Dedifferentiated amniotic fluid mesenchymal stem cell (primary cell): ENCODE results near the gene MACROD1.
"Not testable (repeated sequence)": the region's sequence is repeated elsewhere in the genome, so short reads cannot be mapped to it uniquely, and the experiment has no call there.

Experiments used
- DNase-seq: peaks from one replicate; pipeline ENCODE4 v3.0.0-alpha.2; 2016; ENCODE audit errors: extremely low spot score

Gene MACROD1

DNA sequence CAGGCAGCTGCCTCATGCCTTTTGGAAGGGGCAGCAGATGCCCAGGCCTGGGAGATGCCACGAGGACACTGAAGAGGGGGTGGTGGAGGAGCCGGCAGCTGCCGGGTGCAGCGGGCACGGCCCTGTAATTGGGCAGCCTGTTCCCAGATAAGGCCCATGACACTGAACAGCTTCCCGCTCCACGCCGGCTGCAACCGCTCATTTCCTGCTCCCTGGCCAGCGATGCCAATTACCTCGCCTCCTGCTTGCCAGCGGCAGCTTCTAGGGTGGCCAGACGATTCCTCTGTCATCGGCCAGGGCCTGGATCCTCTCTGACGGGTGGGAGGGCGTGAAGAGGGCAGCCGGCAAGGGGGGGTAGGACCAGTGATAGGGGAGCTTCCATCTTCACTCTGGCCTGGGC, 107.4 kb downstream of the MACROD1 start:
- DNase-seq, result no peak

DNA sequence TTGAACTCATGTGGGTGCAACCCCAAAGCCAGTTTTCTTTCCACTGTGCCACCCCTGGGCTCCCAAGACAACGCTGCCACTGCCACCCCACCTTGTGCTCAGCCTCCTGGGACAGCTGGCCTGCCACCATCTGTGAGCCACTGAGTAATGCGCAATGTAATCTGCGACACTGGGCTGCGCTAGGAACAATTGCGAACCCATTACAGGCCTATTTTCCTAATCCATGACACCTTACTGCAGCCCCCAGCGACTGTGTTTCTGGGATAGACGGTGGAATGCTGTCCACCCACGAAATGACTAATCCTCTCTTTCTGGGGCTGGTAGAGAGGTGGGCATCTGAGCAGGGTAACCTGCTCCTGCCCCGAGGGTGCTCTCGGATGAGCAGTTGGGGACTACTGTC, 108.0 kb downstream of the MACROD1 start:
- no peak for DNase-seq

DNA sequence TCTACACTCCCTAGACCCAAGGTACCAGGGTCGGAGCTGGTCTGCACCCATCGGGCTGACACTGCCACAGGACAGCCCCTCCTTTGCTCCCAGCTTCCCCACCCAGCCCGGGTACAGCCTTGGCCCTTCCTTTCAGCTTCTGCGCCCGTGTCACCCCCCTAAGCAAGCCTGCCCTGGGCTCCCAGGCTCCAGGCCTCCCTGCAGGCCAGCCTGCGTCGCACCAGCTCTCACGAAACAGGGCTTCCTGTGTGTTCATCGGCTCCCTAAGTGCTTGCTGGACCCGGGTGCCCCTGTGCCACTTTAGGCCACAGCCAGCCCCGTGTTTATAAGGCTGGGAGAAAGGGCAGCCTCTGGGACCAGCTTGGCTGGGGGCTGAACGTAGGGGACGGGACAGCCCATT, 109.1 kb downstream of the MACROD1 start:
- DNase-seq, result no peak

GRCh38 chr11:64056213-64056785, 109.6 kb downstream of the MACROD1 start:
- DNase-seq, result no peak

- no peak for DNase-seq
Observed at GRCh38 chr11:64055077-64055476, 110.8 kb downstream of the MACROD1 start.

DNA sequence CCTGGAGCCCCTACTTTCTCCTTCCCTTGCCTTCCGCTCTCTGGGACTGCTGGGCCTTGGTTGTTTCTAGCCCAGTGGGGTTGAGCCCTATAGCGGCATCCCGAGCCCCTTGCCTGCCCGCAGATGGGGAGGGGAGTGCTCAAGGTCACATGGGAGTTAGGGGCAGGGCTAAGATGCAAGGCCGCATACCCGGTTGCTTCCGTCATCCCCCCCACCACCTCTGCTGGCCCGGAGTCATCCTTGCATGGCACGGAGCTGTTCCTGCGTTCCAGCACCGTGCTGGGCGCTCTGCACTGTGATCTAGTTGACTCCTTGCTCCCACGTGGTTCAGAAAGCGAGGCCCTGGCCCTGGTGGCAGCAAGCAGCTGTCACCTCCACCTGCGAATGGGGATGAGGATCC, 112.2 kb downstream of the MACROD1 start:
- DNase-seq, result no peak

DNA sequence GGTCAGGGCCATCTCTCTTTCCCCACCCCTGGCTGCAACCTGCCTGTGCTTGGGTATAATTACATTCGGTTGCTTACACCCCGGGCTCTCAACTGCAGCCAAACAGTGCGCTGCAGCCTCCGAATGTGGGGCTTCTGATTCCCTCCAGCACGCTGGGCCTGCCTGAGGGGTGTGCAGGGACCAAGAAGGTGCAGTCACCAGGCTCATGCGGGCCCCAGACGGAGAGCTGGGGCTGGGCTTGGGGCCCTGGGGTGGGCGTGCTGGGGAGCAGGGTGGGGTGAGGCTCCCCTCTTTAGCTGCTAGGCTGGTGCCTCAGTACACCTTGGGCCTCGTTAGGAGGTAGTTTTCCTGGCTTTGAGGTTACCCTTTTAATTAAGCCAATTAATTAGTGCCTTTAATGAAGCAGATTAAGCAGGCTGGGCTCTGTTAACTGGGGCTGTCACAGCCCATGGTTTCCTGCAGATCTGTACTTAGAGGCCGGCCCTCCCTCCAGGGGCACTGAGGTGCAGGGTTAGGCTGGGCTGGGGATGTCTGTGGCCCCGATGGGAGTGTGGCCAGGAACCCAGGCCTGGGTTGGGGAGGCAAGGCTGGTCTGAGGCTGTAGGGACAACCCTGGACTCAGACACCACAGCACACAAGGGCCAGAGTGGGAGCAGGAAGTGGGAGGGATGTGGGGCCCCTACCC, 112.8 kb downstream of the MACROD1 start:
- no peak for DNase-seq

GRCh38 chr11:64052436-64052835, 113.5 kb downstream of the MACROD1 start:
- DNase-seq, result no peak

DNA sequence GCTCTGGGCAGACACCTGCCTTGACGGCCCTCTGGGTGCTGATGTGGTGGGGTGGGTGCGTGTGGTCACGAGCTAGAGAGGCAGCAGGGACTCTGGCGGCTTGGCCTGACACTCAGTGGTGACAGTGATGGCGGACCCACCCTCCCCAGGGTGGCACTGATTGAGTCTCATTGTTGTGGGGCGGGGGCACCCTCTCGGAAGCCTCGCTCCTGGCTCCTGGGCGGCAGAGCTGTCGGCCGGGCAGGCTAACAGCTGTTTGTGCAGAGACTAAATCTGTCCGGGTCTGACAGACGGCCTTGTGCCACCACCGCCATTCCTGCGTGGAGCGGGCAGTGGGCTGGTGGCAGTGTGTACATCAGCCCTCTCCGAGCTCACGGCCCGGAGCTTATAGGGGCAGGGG, 114.6 kb downstream of the MACROD1 start:
- DNase-seq, result no peak

DNA sequence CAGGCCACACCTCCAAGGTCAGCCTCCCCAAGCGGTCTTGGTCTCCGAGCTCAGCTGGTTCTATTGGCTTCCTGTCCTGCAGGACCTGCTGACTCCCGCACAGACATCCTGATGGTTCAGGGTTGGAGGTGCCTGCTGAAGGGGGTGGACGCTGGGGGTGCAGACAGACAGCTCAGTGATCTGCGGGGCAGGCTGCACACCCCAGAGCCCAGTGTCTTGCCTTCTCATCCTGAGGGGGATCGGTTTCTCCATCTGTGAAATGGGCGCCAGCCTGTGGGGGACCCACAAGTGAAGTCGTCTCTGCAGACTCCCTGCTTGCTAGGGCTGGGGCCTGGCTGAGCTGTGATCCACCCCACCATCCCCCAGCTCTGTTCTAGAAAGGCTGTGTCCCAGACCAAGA, 116.4 kb downstream of the MACROD1 start:
- DNase-seq, result no peak

GRCh38 chr11:64048042-64048854, 117.7 kb downstream of the MACROD1 start:
- no peak for DNase-seq

GRCh38 chr11:64047373-64047772, 118.5 kb downstream of the MACROD1 start:
- not testable (repeated sequence) for DNase-seq

- DNase-seq, result no peak
Observed at GRCh38 chr11:64045700-64046099, 120.2 kb downstream of the MACROD1 start.

- DNase-seq, result no peak
Observed at GRCh38 chr11:64044730-64045393, 121.1 kb downstream of the MACROD1 start.

GRCh38 chr11:64043545-64043944, 122.4 kb downstream of the MACROD1 start:
- no peak for DNase-seq

DNA sequence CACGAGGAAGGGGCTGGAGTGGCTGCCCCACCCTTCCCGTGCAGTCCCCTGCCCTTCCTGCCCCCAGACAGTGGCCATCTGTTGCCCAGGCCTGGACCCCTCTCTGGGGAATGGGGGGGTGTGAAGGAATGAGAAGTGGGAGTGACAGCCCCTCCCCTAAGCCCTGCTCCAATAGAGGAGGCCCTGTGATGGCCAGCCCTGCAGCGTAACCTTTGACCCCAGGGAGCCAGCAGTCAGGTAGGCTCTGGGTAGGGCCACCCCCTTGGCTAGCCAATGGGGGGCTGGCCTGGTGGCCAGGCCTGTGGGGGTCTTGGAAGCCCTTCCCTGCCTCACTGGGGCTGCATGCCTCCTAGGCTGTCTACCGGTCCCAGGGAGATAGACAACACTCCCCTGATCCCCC, 123.6 kb downstream of the MACROD1 start:
- DNase-seq, result no peak

- no peak for DNase-seq
Observed at GRCh38 chr11:64041846-64042245, 124.1 kb downstream of the MACROD1 start.

DNA sequence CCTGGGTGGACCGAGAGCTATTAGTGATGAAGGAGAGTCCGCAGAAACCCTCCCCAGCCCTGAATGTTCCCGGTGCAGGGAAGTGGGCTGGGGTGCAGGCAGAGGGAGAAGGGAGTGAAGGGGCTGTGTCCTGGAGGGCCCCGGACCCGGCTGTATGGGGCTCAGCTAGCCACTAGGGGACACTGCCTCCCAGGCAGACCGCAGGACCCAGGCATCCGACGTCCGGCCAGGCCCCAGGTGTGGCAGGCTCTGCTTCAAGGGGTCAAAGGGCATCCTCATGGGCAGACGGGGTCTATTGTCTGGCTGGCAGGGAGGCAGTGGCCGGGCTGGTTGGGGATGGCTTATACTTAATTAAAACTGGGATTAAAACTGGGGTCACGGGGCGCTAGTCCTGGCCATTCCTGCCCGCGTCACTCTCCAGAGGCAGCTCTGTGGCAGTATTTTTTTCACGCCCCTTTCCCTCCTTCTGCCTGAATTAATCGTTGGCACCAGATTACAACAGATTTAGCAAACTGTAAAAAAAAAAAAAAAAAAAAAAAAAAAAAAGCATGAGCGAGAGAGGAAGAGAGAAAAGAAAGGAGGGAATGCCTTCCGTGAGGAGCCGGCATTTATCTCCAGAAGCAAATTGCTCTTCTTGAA, 125.1 kb downstream of the MACROD1 start:
- no peak for DNase-seq

GRCh38 chr11:64039012-64039665, 126.8 kb downstream of the MACROD1 start:
- no peak for DNase-seq

DNA sequence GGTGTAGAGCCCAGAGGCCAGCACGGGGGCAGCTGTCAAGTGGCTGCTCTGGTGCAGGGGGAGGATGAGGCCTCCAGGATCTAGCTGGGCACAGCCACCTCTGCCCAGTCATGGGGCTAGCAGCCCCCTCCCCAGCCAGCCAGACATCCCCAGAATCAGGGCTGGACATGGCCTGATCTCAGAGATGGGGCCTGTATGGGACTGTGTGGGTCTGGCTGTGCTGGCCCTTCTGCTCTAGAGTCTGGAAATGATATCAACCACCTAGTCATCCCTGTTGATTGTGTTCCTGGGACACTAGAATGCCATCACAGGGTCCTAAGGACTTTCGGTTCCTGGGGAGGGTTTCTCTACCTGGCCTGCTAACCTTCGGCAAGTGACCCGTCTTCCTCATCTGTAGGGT, 127.4 kb downstream of the MACROD1 start:
- no peak for DNase-seq

- no peak for DNase-seq
Observed at GRCh38 chr11:64037027-64037634, 128.8 kb downstream of the MACROD1 start.
